Sciatic nerve (tissue), 2 donors: ENCODE measurements around the gene GCHFR. TPM values are rescaled to one million over a fixed set of nuclear protein-coding genes. Genes with fewer than 3 reads are reported as not detected.

Experiments
- ATAC-seq: fragments of 200-7000 bp; cut with Tn5 transposase; one replicate; pipeline ENCODE4 v1.9.1; 2020; ENCODE audit warnings: mild to moderate bottlenecking, moderate library complexity
- DNase-seq: peaks from one replicate; pipeline ENCODE4 v3.0.0-alpha.2; 2020; ENCODE audit warnings: low spot score
- intact Hi-C: fragments of 100-400 bp; cut with DNase I; formaldehyde crosslinking; loops from one replicate; pipeline ENCODE4 v1.14.2; 2022
- total RNA-seq: library from RNA; stranded (reverse); fragmentation: NEBNext Ultra II Directional; extraction: Animal tissue kit (Norgen Biotek cat#: 25700); gene quantifications from one replicate; pipeline ENCODE4 v1.2.1, GENCODE V29; 2021
- donor health status: DM: no; HTN: no; CAD: no.
- donor health status: DM: no; HTN: no; CAD: no.

Gene GCHFR
- total RNA-seq, 1 donor from 2014 or later: 9.8 TPM

- intact Hi-C loops: no loop called here
- ATAC-seq: no peak
Measured at GRCh38 chr15:40751745-40752144, 12.1 kb upstream of the GCHFR start.

GRCh38 chr15:40754574-40754882, 9.3 kb upstream of the GCHFR start:
- no peak for DNase-seq
- ATAC-seq: peak; percentile 33
- intact Hi-C loops: no loop called here

More at GRCh38 chr15:40751745-40752144, 12.1 kb upstream of the GCHFR start:
- no peak for DNase-seq

- ATAC-seq: peak; percentile 99
- intact Hi-C loops: no loop called here
Measured at GRCh38 chr15:40754883-40755811, 8.7 kb upstream of the GCHFR start, which contains the start of gene RMDN3. TSS of gene RMDN3 (minus strand) at chr15:40755254. CDS start at chr15:40754783, 471 bp downstream.

GRCh38 chr15:40755812-40756208, 8.1 kb upstream of the GCHFR start:
- intact Hi-C loops: no loop called here
- DNase-seq (no peak), ATAC-seq (no peak)

More at GRCh38 chr15:40754883-40755811, 8.7 kb upstream of the GCHFR start, which contains the start of gene RMDN3:
- peak; percentile 96 for DNase-seq

GRCh38 chr15:40756938-40757337, 6.9 kb upstream of the GCHFR start:
- intact Hi-C loops: no loop called here
- ATAC-seq (no peak), DNase-seq (no peak)

GRCh38 chr15:40759961-40760360, 3.9 kb upstream of the GCHFR start:
- intact Hi-C loops: no loop called here
- ATAC-seq: no peak

GRCh38 chr15:40762919-40763800, 708 bp upstream of the GCHFR start:
- ATAC-seq: peak; percentile 6
- peak; percentile 84 for DNase-seq
- intact Hi-C loops: no loop called here

More at GRCh38 chr15:40759961-40760360, 3.9 kb upstream of the GCHFR start:
- no peak for DNase-seq

- intact Hi-C loops: no loop called here
- peak; percentile 16 for ATAC-seq
- DNase-seq: no peak
Measured at GRCh38 chr15:40764629-40765103, 798 bp downstream of the GCHFR start.

- intact Hi-C loops: loop anchor here (1.0 kb wide), 1 partner anchor 34 kb away; no protein-coding TSS in a partner anchor
Measured at GRCh38 chr15:40766194-40766815, 2.4 kb downstream of the GCHFR start.

GRCh38 chr15:40766906-40767837, 3.3 kb downstream of the GCHFR start:
- intact Hi-C loops: loop anchor here (1.0 kb wide), 1 partner anchor 33 kb away; no protein-coding TSS in a partner anchor
- DNase-seq: no peak
- no peak for ATAC-seq

More at GRCh38 chr15:40766194-40766815, 2.4 kb downstream of the GCHFR start:
- ATAC-seq: no peak
- DNase-seq: no peak

- intact Hi-C loops: no loop called here
- DNase-seq: no peak
- ATAC-seq: no peak
Measured at GRCh38 chr15:40767838-40768500, 4.1 kb downstream of the GCHFR start.

GRCh38 chr15:40768521-40769273, 4.8 kb downstream of the GCHFR start:
- intact Hi-C loops: no loop called here
- ATAC-seq: no peak
- no peak for DNase-seq

- intact Hi-C loops: loop anchor here (5.0 kb wide), 1 partner anchor 1272 kb away; no protein-coding TSS in a partner anchor
- peak; percentile 40 for ATAC-seq
- DNase-seq: no peak
Measured at GRCh38 chr15:40769274-40770146, 5.6 kb downstream of the GCHFR start, which contains the start of gene C15orf62. TSS of gene C15orf62 (plus strand) at chr15:40769980. CDS start at chr15:40770496, 516 bp downstream.

- ATAC-seq (no peak), DNase-seq (no peak)
- intact Hi-C loops: loop anchor here (5.0 kb wide), 1 partner anchor 1273 kb away; no protein-coding TSS in a partner anchor
Measured at GRCh38 chr15:40770147-40770721, 6.4 kb downstream of the GCHFR start.

- no peak for DNase-seq
- intact Hi-C loops: loop anchor here (5.0 kb wide), 1 partner anchor 1274 kb away; no protein-coding TSS in a partner anchor
- no peak for ATAC-seq
Measured at GRCh38 chr15:40771242-40771641, 7.4 kb downstream of the GCHFR start.
